ENCODE results near the gene PHOSPHO1.

PHOSPHO1 gene

DNA sequence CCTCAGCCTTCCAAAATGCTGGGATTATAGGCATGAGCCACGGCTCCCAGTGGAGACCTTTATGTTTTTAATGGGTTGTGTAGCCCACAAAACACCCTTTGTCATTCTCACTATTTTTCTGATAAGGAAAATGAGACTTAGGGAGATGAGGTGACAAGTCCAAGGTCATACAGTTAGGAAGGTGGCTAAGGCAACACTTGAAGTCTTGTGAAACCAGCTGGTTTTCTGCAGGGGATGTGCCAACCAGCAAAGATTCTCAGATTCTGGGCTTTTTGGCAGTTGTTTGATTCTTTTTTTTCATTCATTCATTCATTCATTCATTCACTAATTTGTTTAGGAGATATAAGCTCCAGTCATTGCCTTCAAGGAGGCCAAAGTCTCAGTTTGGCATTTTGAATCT, 10.0 kb upstream of the PHOSPHO1 start:
- TF ChIP-seq, protein P1, sequence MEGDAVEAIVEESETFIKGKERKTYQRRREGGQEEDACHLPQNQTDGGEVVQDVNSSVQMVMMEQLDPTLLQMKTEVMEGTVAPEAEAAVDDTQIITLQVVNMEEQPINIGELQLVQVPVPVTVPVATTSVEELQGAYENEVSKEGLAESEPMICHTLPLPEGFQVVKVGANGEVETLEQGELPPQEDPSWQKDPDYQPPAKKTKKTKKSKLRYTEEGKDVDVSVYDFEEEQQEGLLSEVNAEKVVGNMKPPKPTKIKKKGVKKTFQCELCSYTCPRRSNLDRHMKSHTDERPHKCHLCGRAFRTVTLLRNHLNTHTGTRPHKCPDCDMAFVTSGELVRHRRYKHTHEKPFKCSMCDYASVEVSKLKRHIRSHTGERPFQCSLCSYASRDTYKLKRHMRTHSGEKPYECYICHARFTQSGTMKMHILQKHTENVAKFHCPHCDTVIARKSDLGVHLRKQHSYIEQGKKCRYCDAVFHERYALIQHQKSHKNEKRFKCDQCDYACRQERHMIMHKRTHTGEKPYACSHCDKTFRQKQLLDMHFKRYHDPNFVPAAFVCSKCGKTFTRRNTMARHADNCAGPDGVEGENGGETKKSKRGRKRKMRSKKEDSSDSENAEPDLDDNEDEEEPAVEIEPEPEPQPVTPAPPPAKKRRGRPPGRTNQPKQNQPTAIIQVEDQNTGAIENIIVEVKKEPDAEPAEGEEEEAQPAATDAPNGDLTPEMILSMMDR (IDR thresholded peaks at IDR 0.05), result no peak

DNA sequence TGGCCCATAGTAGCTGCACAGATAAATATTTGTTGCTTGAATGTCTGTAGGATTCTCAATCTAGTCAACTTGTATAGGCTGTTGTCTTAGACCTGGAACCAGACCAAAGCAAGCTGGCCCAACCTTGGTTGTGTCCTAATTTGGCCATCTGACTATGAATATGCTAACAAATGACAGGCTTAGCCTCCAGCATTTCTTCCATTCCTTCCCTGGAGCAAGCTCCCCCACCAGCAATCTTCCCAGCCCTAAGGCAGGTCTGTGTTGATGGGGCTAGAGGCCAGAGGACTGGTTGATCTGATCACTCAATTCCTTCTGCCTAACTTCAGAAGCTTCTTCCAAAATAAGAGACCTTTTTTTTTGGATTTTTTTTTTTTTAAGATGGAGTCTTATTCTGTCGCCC, 9.4 kb upstream of the PHOSPHO1 start:
- TF ChIP-seq, protein P1 (IDR thresholded peaks at IDR 0.05), result no peak

GRCh38 chr17:49235896-49236295, 5.3 kb upstream of the PHOSPHO1 start:
- TF ChIP-seq, protein P1 (IDR thresholded peaks at IDR 0.05), result no peak

DNA sequence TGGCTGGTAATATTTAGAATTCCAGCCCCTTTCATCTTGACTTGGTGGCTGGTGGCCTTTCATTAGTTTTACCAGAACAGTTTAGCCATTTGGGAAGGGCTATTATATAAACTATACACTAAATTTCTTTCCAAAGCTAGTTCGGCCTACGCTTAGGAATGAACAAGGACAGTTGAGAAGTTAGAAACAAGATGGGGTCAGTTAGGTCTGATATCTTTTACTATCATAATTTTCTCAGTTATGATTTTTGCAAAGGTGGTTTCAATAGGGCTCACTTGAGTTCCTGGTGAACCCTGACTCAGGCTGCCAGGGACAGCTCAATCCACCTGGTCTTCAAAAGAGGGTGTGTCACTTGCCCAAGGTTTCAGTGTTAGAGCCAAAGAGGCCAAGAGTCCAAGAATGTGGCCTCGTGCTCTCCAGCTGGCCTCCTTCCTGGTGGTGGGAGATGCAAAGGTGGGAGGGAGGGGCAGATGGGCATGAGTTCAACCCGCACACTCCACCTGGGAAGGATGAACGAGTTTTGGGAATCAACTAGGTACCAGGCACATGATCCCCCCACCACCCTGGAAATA, 4.0 kb upstream of the PHOSPHO1 start:
- TF ChIP-seq, protein P1 (IDR thresholded peaks at IDR 0.05), result no peak

DNA sequence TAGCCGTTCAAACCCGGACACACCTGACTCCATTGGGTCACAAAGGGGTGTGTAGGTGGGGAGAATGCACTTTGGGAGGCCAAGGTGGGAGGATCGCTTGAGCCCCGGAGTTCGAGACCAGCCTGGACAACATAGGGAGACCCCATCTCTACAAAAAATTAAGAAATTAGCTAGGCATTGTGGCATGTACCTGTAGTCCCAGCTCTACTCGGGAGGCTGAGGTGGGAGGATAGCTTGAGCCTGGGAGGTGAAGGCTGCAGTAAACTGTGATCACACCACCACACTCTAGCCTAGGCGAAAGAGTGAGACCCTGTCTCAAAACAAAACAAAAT, 942 bp upstream of the PHOSPHO1 start:
- TF ChIP-seq, protein P1 (IDR thresholded peaks at IDR 0.05), result no peak

GRCh38 chr17:49229805-49230600, 584 bp downstream of the PHOSPHO1 start:
- TF ChIP-seq, protein P1 (IDR thresholded peaks at IDR 0.05), result no peak

DNA sequence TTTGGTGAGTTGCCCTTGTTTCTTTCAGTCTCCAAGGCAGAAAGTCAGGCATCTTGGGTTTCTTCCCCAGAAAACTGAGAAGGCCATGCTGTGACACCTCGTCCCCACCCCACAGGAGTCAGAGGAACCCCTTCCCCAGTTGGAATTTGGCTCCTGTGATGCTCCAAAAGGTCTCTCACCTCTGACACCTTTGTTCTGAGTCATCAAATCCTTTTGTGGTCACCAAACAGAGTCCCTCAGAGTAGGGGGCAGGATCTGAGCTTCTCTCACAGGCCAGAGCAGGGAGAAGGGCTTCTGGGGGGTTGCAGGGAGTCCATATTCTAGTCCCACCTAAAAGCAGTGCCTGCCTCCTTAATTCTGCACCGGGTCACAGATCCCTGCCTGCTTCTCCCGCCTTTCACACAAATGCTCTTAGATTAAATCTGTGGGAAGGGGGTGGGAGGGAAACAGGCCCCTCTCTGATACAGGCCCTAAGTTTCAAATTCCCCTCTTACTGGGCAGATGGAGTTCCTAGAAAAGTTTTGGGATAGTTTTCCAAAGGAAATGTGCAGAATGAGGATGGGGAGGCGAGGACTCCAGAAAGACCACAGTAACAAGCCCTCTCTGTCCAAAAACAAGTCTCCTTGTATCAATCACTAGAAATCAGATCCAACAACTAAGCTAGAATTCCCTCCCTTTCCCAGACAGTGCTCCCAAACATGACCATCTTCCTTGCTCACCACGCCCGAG, 1.3 kb downstream of the PHOSPHO1 start:
- TF ChIP-seq, protein P1 (IDR thresholded peaks at IDR 0.05), result no peak

Measured in LNCAP (cell line).